Adrenal gland (tissue), 12 donors: ENCODE results near the gene AMPD3. TPM values are rescaled to one million over a fixed set of nuclear protein-coding genes. Genes with fewer than 3 reads are reported as not detected.

Experiments used
- DNase-seq, 7 donors: peaks; one replicate each; pipeline ENCODE4 v3.0.0-alpha.2; 2019 to 2020
- H3K27ac ChIP-seq, 5 donors: fragments of 200-600 bp; sonication (generic) in 4 of 5; 1 replicate in 3 of 5; 2 replicates in 2 of 5; pipeline versions ENCODE4 v1.5.1 to v1.8.0; 2016 to 2020; ENCODE audit warnings: mild to moderate bottlenecking in 1 of 5
- H3K27me3 ChIP-seq: fragments of 200-600 bp; 2 replicates; pipeline ENCODE4 v1.8.0; 2021
- H3K36me3 ChIP-seq, 2 donors: fragments of 200-600 bp; replicated peaks in 1 of 2; 1 replicate in 1 of 2; 2 replicates in 1 of 2; pipeline versions ENCODE4 v1.5.1 to v1.8.0; 2018 to 2022
- H3K4me1 ChIP-seq, 2 donors: fragments of 200-600 bp; replicated peaks in 1 of 2; 1 replicate in 1 of 2; 2 replicates in 1 of 2; pipeline versions ENCODE4 v1.5.1 to v1.8.0; 2018 to 2021
- H3K4me3 ChIP-seq, 4 donors: fragments of 200-600 bp; sonication (generic) in 3 of 4; one replicate each; pipeline ENCODE4 v1.5.1; 2016 to 2018
- H3K9me3 ChIP-seq, 3 donors: fragments of 200-600 bp; sonication (generic) in 1 of 3; replicated peaks in 1 of 3; 1 replicate in 2 of 3; 2 replicates in 1 of 3; pipeline versions ENCODE4 v1.5.1 to v1.8.0; 2016 to 2021
- POLR2A ChIP-seq, 2 donors: fragments of 450-650 bp; IDR thresholded peaks; one replicate each; pipeline ENCODE4 v1.6.1; 2017; ENCODE audit warnings: antibody characterized with exemption in 2 of 2, mild to moderate bottlenecking in 2 of 2, moderate library complexity in 1 of 2
- WGBS, 4 donors: extraction: QIAGEN DNeasy Blood & Tissue Kit in 2 of 4; methylation state at CpG; one replicate each; pipeline versions ENCODE4 v1.1.5 to v1.1.7; 2013 to 2017; 5-methylcytosine and 5-hydroxymethylcytosine counted together
- intact Hi-C, 2 donors: fragments of 100-400 bp; cut with DNase I; formaldehyde crosslinking; loops; one replicate each; pipeline versions ENCODE4 v1.14.1 to v1.15.0; 2022 to 2023
- polyA plus RNA-seq, 3 donors: library from polyadenylated mRNA; stranded (reverse); fragments of 200-250 nt in 2 of 3; fragments of 350-450 nt in 1 of 3; fragmentation: Illumina TruSeq in 1 of 3; extraction: RNeasy Lipid Tissue Mini Kit (QIAGEN cat#74804) in 1 of 3; gene quantifications; one replicate each; pipeline ENCODE4 v1.2.3, GENCODE V29; 2013 to 2014
- total RNA-seq, 9 donors: library from RNA; depleted of rRNA in 4 of 9; stranded (reverse); fragments of >200 nt in 4 of 9; fragments of 120-200 nt in 1 of 9; fragmentation: NEBNext Ultra II Directional in 1 of 9; extraction: Animal tissue kit (Norgen Biotek cat#: 25700) in 1 of 9; gene quantifications; one replicate each; pipeline versions ENCODE4 v1.1.0 to v1.2.4, GENCODE V29; 2013 to 2023
- TF ChIP-seq, protein P1 (sequence below), 6 experiments: fragments of 450-650 bp in 4 of 6; fragments of 200-600 bp in 2 of 6; sonication (generic) in 1 of 6; IDR thresholded peaks; 1 replicate in 5 of 6; 2 replicates in 1 of 6; pipeline versions ENCODE4 v1.5.1 to v1.8.0; 2016 to 2021; ENCODE audit warnings: antibody characterized with exemption in 6 of 6, mild to moderate bottlenecking in 2 of 6, moderate library complexity in 1 of 6
- donor health status: healthy with polysubstance abuse.
- donor health status: Bipolar disorder and iron deficiency.
- donor health status: DM: yes; HTN: yes; CAD: no.
- donor health status: DM: no; HTN: no; CAD: no.
- donor health status: DM: no; HTN: no; CAD: no.
- donor health status: DM: yes; HTN: yes; CAD: no.

AMPD3 gene
- total and polyA plus RNA-seq, 12 donors = 16.5 to 64.1 (median 42.9) TPM

DNA sequence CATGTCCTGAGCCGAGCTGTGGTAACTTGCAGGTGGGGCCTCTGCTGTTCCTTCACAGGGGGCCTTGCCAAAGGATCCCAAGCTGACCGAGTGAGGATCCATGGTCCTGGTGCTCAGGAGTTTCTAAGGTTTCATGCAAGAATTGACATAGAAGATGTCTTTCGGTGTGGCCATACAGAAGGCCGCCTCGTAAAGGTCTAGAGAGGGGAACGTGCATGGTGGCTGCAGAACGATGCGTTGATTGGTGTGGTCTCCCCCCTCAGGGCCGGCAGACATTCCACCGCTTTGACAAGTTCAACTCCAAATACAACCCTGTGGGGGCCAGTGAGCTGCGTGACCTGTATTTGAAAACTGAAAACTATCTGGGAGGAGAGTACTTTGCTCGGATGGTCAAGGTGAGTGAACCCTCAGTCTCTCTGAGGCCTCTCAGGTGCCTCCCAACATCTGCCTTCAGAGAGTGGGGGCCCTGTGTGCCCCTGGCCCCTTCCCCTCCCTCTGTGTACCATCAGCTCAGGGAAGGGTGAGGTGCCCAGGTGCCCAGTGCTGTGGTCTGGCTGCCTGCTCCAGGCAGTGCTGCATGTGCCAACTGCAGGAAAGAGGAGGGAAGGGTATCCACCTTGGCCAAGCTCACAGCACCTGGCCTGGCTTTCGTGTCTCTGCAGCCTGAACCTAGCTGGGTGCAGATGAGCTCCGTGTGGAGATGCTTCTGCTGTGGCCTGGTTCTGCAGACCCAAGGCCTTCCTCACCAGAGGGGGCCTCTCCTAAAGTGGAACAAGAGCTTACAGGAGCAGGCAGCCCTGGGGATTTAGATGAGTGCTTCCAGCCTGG, 39.8 kb downstream of the AMPD3 start:
- peak in 4 of 7 donors; percentile 8 to 37 (median 12) for DNase-seq
- Histone ChIP-seq H3K4me3 (no peak overlapping the region), H3K27ac (no peak overlapping the region), H3K4me1 (peaks cover 19 to 21% of the 10 kb centered on the region in 2 donors), H3K36me3 (peaks cover 0 to 59% of the 10 kb centered on the region in 2 donors), H3K9me3 (no peaks in the 10 kb centered on the region), H3K27me3 (no peaks in the 10 kb centered on the region)
- WGBS, 4 donors = 93 to 96% (median 93%) methylated on average over 12 to 14 of the region's 14 CpGs
- intact Hi-C loops = no loop called here
- TF ChIP-seq, protein P1, sequence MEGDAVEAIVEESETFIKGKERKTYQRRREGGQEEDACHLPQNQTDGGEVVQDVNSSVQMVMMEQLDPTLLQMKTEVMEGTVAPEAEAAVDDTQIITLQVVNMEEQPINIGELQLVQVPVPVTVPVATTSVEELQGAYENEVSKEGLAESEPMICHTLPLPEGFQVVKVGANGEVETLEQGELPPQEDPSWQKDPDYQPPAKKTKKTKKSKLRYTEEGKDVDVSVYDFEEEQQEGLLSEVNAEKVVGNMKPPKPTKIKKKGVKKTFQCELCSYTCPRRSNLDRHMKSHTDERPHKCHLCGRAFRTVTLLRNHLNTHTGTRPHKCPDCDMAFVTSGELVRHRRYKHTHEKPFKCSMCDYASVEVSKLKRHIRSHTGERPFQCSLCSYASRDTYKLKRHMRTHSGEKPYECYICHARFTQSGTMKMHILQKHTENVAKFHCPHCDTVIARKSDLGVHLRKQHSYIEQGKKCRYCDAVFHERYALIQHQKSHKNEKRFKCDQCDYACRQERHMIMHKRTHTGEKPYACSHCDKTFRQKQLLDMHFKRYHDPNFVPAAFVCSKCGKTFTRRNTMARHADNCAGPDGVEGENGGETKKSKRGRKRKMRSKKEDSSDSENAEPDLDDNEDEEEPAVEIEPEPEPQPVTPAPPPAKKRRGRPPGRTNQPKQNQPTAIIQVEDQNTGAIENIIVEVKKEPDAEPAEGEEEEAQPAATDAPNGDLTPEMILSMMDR (IDR thresholded peaks at IDR 0.05) = no peak
- no peak for TF ChIP-seq POLR2A (IDR thresholded peaks at IDR 0.05)

DNA sequence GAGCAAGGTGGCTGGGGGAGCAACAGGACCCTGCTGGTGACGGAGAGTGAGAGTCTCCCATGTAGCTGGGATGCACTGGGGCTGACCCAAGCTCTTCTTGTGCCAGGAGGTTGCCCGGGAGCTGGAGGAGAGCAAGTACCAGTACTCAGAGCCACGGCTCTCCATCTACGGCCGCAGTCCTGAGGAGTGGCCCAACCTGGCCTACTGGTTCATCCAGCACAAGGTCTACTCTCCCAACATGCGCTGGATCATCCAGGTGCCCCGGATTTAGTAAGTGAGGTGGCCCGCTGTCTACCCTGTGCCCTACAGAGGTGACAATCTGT, 40.4 kb downstream of the AMPD3 start:
- DNase-seq = peak in 3 of 7 donors; percentile 17 to 45 (median 18)
- 96 to 98% (median 97%) methylated on average over 4 to 8 of the region's 8 CpGs for WGBS, 4 donors
- intact Hi-C loops = no loop called here

DNA sequence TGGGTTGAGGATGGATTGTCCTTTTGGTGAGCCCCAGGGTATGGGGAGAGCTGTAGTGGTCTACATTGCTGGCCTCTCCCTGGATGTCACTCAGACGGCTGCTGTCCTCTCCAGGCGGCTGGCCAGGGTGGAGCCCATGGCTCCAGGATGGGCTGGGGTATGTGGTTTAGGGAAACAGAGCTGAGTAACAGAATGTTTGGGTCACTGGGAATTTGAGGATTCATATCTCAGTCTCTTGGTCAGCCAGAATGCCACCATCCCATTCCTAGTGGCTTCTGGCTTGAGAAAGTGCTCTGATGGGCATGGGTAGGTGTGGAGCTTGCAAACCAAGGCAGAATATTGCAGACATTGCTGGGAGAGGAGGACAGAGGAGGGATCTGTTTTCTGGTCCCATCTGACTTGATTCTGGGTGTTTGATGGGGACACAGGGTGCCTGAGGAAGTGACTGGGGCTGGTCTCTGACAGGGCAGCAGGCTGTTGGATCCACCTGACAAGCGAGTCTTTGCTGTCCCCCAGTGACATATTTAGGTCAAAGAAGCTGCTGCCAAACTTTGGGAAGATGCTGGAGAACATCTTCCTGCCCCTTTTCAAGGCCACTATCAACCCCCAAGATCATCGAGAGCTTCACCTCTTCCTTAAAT, 41.4 kb downstream of the AMPD3 start:
- intact Hi-C loops = no loop called here
- H3K4me1 ChIP-seq = peaks cover 5% of the 10 kb centered on the region in 2 donors
- no peak overlapping the region for H3K4me3 ChIP-seq
- no peaks in the 10 kb centered on the region for H3K27me3 ChIP-seq
- peak in 3 of 7 donors; percentile 8 to 39 (median 12) for DNase-seq
- H3K27ac ChIP-seq = no peak overlapping the region
- no peak for TF ChIP-seq POLR2A (IDR thresholded peaks at IDR 0.05)
- TF ChIP-seq, protein P1 (IDR thresholded peaks at IDR 0.05) = no peak
- H3K36me3 ChIP-seq = peaks cover 0 to 74% of the 10 kb centered on the region in 2 donors
- WGBS, 4 donors = 89 to 95% (median 90%) methylated on average over 4 of the region's 4 CpGs; no CpG with 5 or more reads in 1 of the 4 donors
- H3K9me3 ChIP-seq = no peaks in the 10 kb centered on the region

More for the DNA sequence above, 40.4 kb downstream of the AMPD3 start:
- Histone ChIP-seq H3K4me1 (peaks cover 13 to 15% of the 10 kb centered on the region in 2 donors), H3K27me3 (no peaks in the 10 kb centered on the region), H3K27ac (no peak overlapping the region), H3K36me3 (peaks cover 0 to 64% of the 10 kb centered on the region in 2 donors), H3K9me3 (no peaks in the 10 kb centered on the region), H3K4me3 (no peak overlapping the region)
- no peak for TF ChIP-seq POLR2A (IDR thresholded peaks at IDR 0.05)
- TF ChIP-seq, protein P1 (IDR thresholded peaks at IDR 0.05) = no peak

DNA sequence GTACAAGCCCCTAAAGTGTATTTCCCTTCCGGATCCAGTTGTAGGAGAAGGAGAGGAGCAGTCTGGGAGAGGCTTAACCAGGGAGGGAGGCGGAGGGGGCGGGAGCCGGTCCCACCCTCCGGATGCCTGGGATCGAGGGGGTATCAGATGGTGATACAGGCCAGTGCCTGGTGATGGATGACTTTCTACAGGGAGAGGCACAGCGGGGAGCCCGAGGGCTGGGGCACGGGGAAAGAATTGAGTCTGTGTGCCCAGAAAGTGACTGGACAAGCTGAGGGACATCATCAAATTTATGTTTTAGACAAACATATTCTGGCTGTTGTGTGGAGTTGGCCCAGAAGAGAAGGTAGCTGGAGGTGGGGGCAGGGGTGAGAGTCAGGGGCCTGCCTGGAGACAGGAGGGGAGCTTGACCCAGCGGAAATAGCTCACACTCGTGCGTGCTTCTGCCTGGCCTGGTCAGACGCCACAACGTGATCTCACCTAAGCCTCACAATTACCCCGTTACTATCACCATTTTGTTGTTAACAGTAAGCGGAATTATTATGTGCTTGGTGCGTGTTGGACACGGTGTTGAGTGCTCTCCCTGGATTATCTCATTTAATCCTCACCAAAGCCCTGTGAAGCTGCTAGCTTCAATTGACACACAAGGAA, 42.4 kb downstream of the AMPD3 start:
- DNase-seq = peak in 3 of 7 donors; percentile 9 to 43 (median 11)
- H3K27me3 ChIP-seq = no peaks in the 10 kb centered on the region
- TF ChIP-seq, protein P1 (IDR thresholded peaks at IDR 0.05) = no peak
- TF ChIP-seq POLR2A (IDR thresholded peaks at IDR 0.05) = no peak
- peaks cover 0 to 83% of the 10 kb centered on the region in 2 donors for H3K36me3 ChIP-seq
- H3K4me1 ChIP-seq = no peaks in the 10 kb centered on the region
- WGBS, 4 donors = 88 to 89% (median 89%) methylated on average over 18 of the region's 18 CpGs
- no peaks in the 10 kb centered on the region for H3K9me3 ChIP-seq
- no peak overlapping the region for H3K27ac ChIP-seq
- no peak overlapping the region for H3K4me3 ChIP-seq
- intact Hi-C loops = no loop called here
